WTC11 (cell line): ENCODE results near the gene NEURL1B. TPM values are rescaled to one million over a fixed set of nuclear protein-coding genes. Genes with fewer than 3 reads are reported as not detected.

ENCODE experiments used
- ATAC-seq: fragments of 200-7000 bp; cut with Tn5 transposase; 2 replicates; pipeline ENCODE4 v1.10.0; 2021; ENCODE audit warnings: mild to moderate bottlenecking, moderate library complexity
- CTCF ChIA-PET: fragments of 300-600 bp; sonication (Branson Sonifier 250); formaldehyde crosslinking; loops from one replicate; lab custom pipeline; 2021; ENCODE audit warnings: antibody characterized with exemption; lab: Charles Lee
- POLR2A ChIA-PET: fragments of 350-600 bp; sonication (Branson Sonifier 250); formaldehyde crosslinking; loops from one replicate; lab custom pipeline; 2021; ENCODE audit warnings: antibody characterized with exemption; lab: Charles Lee
- DNase-seq: peaks from one replicate; pipeline ENCODE4 v3.0.0; 2021; ENCODE audit warnings: low spot score
- H3K27ac Mint-ChIP-seq: 2 replicates; pipeline ENCODE4 v1.8.0; 2021; ENCODE audit warnings: mixed read lengths
- H3K27me3 Mint-ChIP-seq: 2 replicates; pipeline ENCODE4 v1.8.0; 2021; ENCODE audit warnings: low read depth, mild to moderate bottlenecking, moderate library complexity, mixed read lengths
- H3K36me3 Mint-ChIP-seq: 2 replicates; pipeline ENCODE4 v1.8.0; 2021; ENCODE audit warnings: mixed read lengths
- H3K4me1 Mint-ChIP-seq: 2 replicates; pipeline ENCODE4 v1.8.0; 2022; ENCODE audit warnings: mixed read lengths
- H3K4me3 Mint-ChIP-seq: 2 replicates; pipeline ENCODE4 v1.8.0; 2021; ENCODE audit warnings: mild to moderate bottlenecking, moderate library complexity, mixed read lengths
- H3K9me3 Mint-ChIP-seq: 2 replicates; pipeline ENCODE4 v1.8.0; 2021; ENCODE audit warnings: mixed read lengths
- ATF1 ChIP-seq: sonication (generic); formaldehyde crosslinking; IDR thresholded peaks from 2 replicates; pipeline ENCODE4 v1.8.1; 2023; ENCODE audit warnings: mild to moderate bottlenecking, moderate library complexity, missing genetic modification reagents
- ATF2 ChIP-seq: sonication (generic); formaldehyde crosslinking; IDR thresholded peaks from 2 replicates; pipeline ENCODE4 v1.8.1; 2022; ENCODE audit warnings: low read depth, missing genetic modification reagents, borderline replicate concordance
- E2F1 ChIP-seq: sonication (generic); formaldehyde crosslinking; IDR thresholded peaks from 2 replicates; pipeline ENCODE4 v1.8.0; 2022; ENCODE audit warnings: mild to moderate bottlenecking, missing genetic modification reagents
- E2F4 ChIP-seq: sonication (generic); formaldehyde crosslinking; IDR thresholded peaks from 2 replicates; pipeline ENCODE4 v1.8.1; 2022; ENCODE audit warnings: low read depth, mild to moderate bottlenecking, moderate library complexity, missing genetic modification reagents, borderline replicate concordance
- ERG ChIP-seq: fragments of 250-450 bp; sonication (Bioruptor Pico); IDR thresholded peaks from 2 replicates; pipeline ENCODE4 v1.8.0; 2021; ENCODE audit warnings: mild to moderate bottlenecking
- ESRRA ChIP-seq: sonication (generic); formaldehyde crosslinking; IDR thresholded peaks from 2 replicates; pipeline ENCODE4 v1.8.1; 2022; ENCODE audit warnings: mild to moderate bottlenecking, missing genetic modification reagents, borderline replicate concordance
- FOXP4 ChIP-seq: sonication (generic); formaldehyde crosslinking; IDR thresholded peaks from 2 replicates; pipeline ENCODE4 v1.8.0; 2022; ENCODE audit warnings: mild to moderate bottlenecking, missing genetic modification reagents
- HMGA2 ChIP-seq: fragments of 250-450 bp; sonication (Bioruptor Pico); IDR thresholded peaks from 2 replicates; pipeline ENCODE4 v1.4.0; 2021; ENCODE audit warnings: mild to moderate bottlenecking, moderate library complexity
- HMGXB4 ChIP-seq: sonication (generic); formaldehyde crosslinking; IDR thresholded peaks from 2 replicates; pipeline ENCODE4 v1.8.1; 2023; ENCODE audit warnings: mild to moderate bottlenecking, moderate library complexity, missing genetic modification reagents
- NR2C2 ChIP-seq: sonication (generic); formaldehyde crosslinking; IDR thresholded peaks from 2 replicates; pipeline ENCODE4 v1.8.0; 2022; ENCODE audit warnings: mild to moderate bottlenecking, missing genetic modification reagents
- OVOL2 ChIP-seq: fragments of 250-450 bp; sonication (Bioruptor Pico); IDR thresholded peaks from 2 replicates; pipeline ENCODE4 v1.9.0; 2021; ENCODE audit warnings: mild to moderate bottlenecking, borderline replicate concordance
- SOX15 ChIP-seq: fragments of 250-450 bp; sonication (Bioruptor Pico); IDR thresholded peaks from 2 replicates; pipeline ENCODE4 v1.9.0; 2021; ENCODE audit warnings: mild to moderate bottlenecking
- ZBTB43 ChIP-seq: sonication (generic); formaldehyde crosslinking; IDR thresholded peaks from 2 replicates; pipeline ENCODE4 v1.8.1; 2023; ENCODE audit warnings: mild to moderate bottlenecking, missing genetic modification reagents
- ZNF232 ChIP-seq: sonication (generic); formaldehyde crosslinking; IDR thresholded peaks from 2 replicates; pipeline ENCODE4 v1.8.0; 2022; ENCODE audit warnings: mild to moderate bottlenecking, missing genetic modification reagents
- ZNF671 ChIP-seq: fragments of 250-450 bp; sonication (Bioruptor Pico); IDR thresholded peaks from 2 replicates; pipeline ENCODE4 v1.8.0; 2021; ENCODE audit warnings: mild to moderate bottlenecking
- total RNA-seq: library from RNA; stranded (reverse); gene quantifications from 3 replicates; pipeline ENCODE4 v1.2.3, GENCODE V29; 2021

The NEURL1B gene
- total RNA-seq, 1 experiment from 2014 or later = 9.8 TPM

GRCh38 chr5:172721455-172722326, 80.6 kb downstream of the NEURL1B start (continued):
- TF ChIP-seq HMGXB4 (CRISPR knock-in tag) = no peak
- TF ChIP-seq, all 79 proteins: peak for 0

GRCh38 chr5:172722327-172722815, 81.3 kb downstream of the NEURL1B start:
- Mint-ChIP-seq H3K4me1 (0 out of 2 replicates have a peak, but pooled peaks cover under 1% of the 10 kb centered on the region), H3K4me3 (no peak overlapping the region), H3K27me3 (peaks cover 25% of the 10 kb centered on the region), H3K9me3 (no peaks in the 10 kb centered on the region), H3K36me3 (no peaks in the 10 kb centered on the region), H3K27ac (no peak overlapping the region)
- ATAC-seq (no peak), DNase-seq (no peak)
- POLR2A ChIA-PET = no interaction called here
- TF ChIP-seq FOXP4 (CRISPR knock-in tag) (no peak), ATF1 (CRISPR knock-in tag) (no peak), ERG (CRISPR knock-in tag) (no peak), E2F4 (CRISPR knock-in tag) (no peak), OVOL2 (CRISPR knock-in tag) (no peak), ZNF232 (CRISPR knock-in tag) (no peak), HMGA2 (no peak), SOX15 (CRISPR knock-in tag) (no peak), E2F1 (CRISPR knock-in tag) (no peak), ATF2 (CRISPR knock-in tag) (no peak), ZNF671 (CRISPR knock-in tag) (no peak), NR2C2 (CRISPR knock-in tag) (no peak), ZBTB43 (CRISPR knock-in tag) (no peak), ESRRA (no peak)
- CTCF ChIA-PET = interaction anchor here (1.0 to 2.6 kb wide), 5 partner anchors 8 to 243 kb away, joined by 3 to 17 read pairs (median 4); no protein-coding TSS in a partner anchor
